Measurements from ENCODE around the gene SCYL3.

SCYL3 gene

GRCh38 chr1:169899519-169900217, 6.0 kb upstream of the SCYL3 start:
- DNase-seq (ENCODE audit: low read depth in 1 of 2, low spot score in 1 of 2), result no peak

GRCh38 chr1:169896013-169896412, 2.3 kb upstream of the SCYL3 start:
- DNase-seq (ENCODE audit: low read depth in 1 of 2, low spot score in 1 of 2), result no peak

DNA sequence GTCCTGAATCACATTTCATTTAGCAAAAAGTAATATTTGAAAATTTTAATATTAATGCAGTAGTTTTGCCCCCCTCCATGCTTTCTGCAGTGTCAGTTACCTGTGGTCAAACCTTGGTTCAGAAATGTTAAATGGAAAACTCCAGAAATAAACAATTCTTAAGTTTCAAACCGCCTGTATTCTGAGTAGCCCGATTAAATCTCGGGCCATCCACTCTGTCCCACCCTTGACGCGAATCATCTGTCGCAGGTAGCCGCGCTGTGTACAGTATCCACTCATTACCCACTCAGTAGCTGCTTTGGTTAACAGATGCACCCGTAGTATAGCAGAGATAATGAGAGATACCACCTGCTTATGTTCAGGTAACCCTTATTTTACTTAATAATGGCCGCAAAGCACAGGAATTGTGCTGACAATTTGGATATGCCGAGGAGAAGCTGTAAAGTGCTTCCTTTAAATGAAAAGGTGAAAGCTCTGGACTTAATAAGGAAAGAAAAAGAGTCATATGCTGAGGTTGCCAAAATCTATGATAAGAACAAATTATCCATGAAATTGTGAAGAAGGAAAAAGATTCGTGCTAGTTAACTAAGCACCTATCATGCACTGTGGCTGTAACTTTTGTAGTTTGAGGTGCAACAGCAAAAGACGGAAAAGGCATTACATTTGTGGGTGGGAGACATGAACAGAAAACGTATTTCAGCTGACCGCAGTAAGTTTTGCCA, 889 bp upstream of the SCYL3 start:
- no peak for DNase-seq (ENCODE audit: low read depth in 1 of 2, low spot score in 1 of 2)

DNA sequence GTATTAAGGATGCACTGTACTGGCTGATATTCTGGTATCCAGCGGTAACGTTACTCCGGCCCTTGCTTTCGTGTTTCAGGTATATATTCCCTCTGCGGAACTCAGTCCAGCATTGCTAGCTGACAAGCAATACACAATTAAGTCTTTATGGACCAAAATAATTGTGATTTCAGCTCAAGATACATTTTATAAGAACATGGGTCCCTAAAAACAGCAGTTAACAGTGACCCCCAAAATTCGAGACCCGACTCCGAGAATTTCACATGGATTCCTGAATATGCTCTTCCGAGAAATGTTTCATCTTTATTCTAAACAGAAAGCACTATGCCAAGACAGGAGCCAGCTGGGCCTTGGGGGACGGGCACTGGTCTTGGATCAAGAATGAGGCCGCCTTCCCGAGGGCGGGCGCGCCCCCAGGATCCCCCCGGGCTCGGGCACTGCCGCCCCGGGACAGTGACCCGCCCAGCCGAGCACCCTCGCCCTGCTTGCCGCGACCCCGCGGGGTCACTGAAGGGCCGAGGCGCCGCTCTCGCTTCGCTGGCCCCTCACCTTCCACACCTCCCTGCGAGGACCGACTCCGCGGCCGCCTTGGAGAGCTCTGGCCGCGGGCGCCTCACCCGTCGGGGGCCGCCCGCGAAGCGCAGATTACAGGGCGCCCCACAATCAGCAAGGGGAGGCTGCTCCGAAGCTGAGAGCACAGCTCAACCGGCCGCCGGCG, 610 bp downstream of the SCYL3 start:
- DNase-seq (ENCODE audit: low read depth in 1 of 2, low spot score in 1 of 2), result no peak

DNA sequence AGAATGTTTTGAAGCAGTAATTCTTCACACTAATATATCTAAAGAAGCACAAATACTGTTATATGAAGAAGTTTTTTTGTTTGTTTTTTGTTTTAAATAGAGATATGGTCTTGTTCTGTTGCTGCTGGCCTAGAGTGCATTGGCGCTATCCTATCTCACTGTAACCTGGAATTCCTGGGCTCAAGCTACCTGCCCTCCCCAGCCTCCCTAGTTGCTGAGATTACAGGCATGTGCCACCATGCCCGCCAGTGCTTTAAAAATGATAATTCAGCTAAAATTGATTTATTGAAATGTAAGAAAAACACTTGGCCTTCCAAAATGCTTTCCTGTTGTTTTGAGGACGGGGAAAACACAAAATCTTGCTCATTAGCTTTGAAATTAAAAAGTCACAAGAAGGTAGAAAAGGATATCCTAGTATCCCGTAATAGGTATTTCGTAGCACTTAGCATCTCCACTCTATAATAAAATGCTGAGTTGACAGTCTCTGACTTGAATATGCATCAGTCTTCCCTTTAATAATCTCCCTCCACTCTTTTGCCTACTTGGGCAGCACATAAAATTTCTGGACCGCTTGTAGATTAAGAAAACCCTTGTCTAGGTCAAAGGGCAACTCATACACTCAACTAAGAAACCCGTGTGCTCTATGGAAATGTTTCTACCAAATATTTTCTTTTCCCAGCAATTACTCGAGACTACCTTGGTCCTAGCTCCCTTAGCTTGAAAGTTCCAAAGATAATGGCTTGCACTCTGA, 1.3 kb downstream of the SCYL3 start:
- no peak for DNase-seq (ENCODE audit: low read depth in 1 of 2, low spot score in 1 of 2)

DNA sequence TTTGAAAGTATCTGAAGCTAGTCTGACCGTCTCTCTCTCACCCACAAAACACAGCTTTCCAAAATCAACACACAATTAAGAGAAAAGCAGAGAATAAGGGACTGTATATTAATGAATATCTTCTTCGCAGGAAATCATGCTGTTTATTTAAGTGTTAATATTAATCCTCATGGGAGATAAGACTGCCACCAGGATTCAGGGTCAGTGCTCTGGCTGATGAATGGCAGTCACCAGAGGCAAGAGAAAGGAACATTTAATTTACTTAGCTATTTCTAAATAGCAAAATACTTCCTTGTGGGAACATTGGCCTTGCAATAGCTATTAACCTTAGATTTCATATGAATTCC, 2.2 kb downstream of the SCYL3 start:
- no peak for DNase-seq (ENCODE audit: low read depth in 1 of 2, low spot score in 1 of 2)

GRCh38 chr1:169890761-169891538, 2.7 kb downstream of the SCYL3 start:
- DNase-seq (ENCODE audit: low read depth in 1 of 2, low spot score in 1 of 2), result no peak

DNA sequence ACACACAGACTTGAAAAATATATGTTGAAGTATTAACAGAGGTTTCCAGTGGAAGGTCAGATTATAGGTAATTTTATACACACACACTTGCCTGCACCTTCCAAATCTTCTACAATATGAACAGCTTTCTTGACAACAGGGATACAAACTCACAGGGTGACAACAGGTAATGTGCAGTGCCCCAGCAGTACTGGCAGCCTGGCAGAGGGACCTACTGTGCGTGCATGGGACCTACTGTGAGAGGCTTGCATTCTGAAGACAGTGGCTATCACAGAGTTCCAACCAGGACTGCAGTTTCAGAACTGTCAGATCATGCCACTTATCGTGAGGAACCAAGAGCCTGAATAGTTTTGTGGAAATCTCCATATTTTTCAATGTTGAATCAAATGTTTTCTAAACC, 3.8 kb downstream of the SCYL3 start:
- DNase-seq (ENCODE audit: low read depth in 1 of 2, low spot score in 1 of 2), result no peak

GRCh38 chr1:169886931-169887330, 6.8 kb downstream of the SCYL3 start:
- DNase-seq (ENCODE audit: low read depth in 1 of 2, low spot score in 1 of 2), result no peak

GRCh38 chr1:169886422-169886821, 7.3 kb downstream of the SCYL3 start:
- DNase-seq (ENCODE audit: low read depth in 1 of 2, low spot score in 1 of 2), result no peak

DNA sequence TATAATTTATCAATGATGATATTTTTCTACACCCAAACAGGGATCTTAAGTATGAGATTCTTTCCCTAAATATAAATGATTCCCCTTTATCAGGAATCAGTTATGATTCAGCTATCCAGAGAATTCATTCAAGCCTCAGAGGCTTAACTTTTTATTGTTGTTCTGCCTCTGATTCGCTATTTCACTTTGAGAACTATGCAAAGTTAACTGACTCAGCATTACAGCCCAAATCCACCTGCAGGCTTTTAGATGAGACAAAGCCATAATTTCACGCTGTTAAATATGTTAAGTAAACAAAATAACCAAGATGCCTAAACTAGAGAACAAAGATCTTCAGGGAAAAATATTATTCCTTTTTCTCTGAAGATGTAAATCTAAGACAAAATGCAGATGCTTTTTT, 8.5 kb downstream of the SCYL3 start:
- no peak for DNase-seq (ENCODE audit: low read depth in 1 of 2, low spot score in 1 of 2)

DNA sequence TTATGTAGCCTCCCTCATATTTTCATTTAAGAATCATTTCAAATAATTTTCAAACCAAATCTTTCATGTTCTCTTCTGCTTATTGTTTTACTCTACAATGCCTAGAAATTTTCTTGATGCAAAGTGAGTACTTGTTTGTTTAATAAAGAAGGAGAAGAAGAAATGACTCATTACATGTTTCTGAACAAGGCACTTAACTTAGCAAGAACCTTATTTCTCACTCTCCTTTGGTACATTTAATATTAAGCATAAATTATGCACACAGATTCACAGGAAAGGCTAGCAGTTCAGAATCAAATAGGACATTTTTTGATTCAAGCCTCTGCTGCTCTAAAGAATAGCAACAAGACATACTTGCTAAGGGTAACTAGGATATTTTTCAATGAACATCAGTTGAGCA, 9.1 kb downstream of the SCYL3 start:
- no peak for DNase-seq (ENCODE audit: low read depth in 1 of 2, low spot score in 1 of 2)

GRCh38 chr1:169882039-169882511, 11.6 kb downstream of the SCYL3 start:
- no peak for DNase-seq (ENCODE audit: low read depth in 1 of 2, low spot score in 1 of 2)

- no peak for DNase-seq (ENCODE audit: low read depth in 1 of 2, low spot score in 1 of 2)
Observed at GRCh38 chr1:169879034-169879840, 14.5 kb downstream of the SCYL3 start.

- DNase-seq (ENCODE audit: low read depth in 1 of 2, low spot score in 1 of 2), result no peak
Observed at GRCh38 chr1:169878498-169878897, 15.2 kb downstream of the SCYL3 start.

- no peak for DNase-seq (ENCODE audit: low read depth in 1 of 2, low spot score in 1 of 2)
Observed at GRCh38 chr1:169877800-169878491, 15.8 kb downstream of the SCYL3 start.

- DNase-seq (ENCODE audit: low read depth in 1 of 2, low spot score in 1 of 2), result no peak
Observed at GRCh38 chr1:169874229-169874628, 19.5 kb downstream of the SCYL3 start.

GRCh38 chr1:169873582-169874199, 20.0 kb downstream of the SCYL3 start:
- DNase-seq (ENCODE audit: low read depth in 1 of 2, low spot score in 1 of 2), result no peak

DNA sequence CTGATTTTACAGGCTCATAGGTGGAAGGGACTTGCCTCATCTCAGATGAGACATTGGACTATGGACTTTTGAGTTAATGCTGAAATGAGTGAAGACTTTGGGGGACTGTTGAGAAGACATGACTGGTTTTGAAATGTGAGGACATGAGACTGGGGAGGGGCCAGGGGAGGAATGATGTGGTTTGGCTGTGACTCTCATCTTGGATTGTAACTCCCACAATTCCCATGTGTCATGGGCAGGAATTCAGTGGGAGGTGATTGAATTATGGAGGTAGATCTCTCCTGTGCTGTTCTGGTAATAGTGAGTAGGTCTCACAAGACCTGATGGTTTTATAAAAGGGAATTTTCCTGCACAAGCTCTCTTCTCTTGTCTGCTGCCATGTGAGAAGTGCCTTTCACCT, 20.8 kb downstream of the SCYL3 start:
- no peak for DNase-seq (ENCODE audit: low read depth in 1 of 2, low spot score in 1 of 2)
